GM23338 (cell line): ENCODE measurements around the gene TSPAN13. TPM values are rescaled to one million over a fixed set of nuclear protein-coding genes. Genes with fewer than 3 reads are reported as not detected.

ENCODE experiments used
- ATAC-seq: fragments of 200-7000 bp; cut with Tn5 transposase; 3 replicates; pipeline ENCODE4 v1.9.1; 2020
- DNase-seq: peaks from one replicate; pipeline ENCODE4 v3.0.0-alpha.2; 2015; ENCODE audit warnings: low spot score
- H2AFZ ChIP-seq: fragments of 200-600 bp; sonication (generic); 2 replicates; pipeline ENCODE4 v1.8.0; 2016; ENCODE audit warnings: antibody characterized with exemption, mild to moderate bottlenecking, moderate library complexity
- H3F3A ChIP-seq: fragments of 200-600 bp; sonication (generic); replicated peaks from 2 replicates; pipeline ENCODE4 v1.8.0; 2017; ENCODE audit warnings: antibody characterized with exemption, mixed run types, low read depth
- H3K27ac ChIP-seq: fragments of 200-600 bp; sonication (generic); 2 replicates; pipeline ENCODE4 v1.6.1; 2016; ENCODE audit warnings: low read depth
- H3K27me3 ChIP-seq: fragments of 200-600 bp; sonication (generic); 2 replicates; pipeline ENCODE4 v1.8.0; 2016; ENCODE audit warnings: mild to moderate bottlenecking, mixed run types, moderate library complexity; ENCODE audit not compliant: insufficient read depth
- H3K36me3 ChIP-seq: fragments of 200-600 bp; sonication (generic); 2 replicates; pipeline ENCODE4 v1.8.0; 2016; ENCODE audit warnings: mild to moderate bottlenecking; ENCODE audit not compliant: insufficient read depth
- H3K4me1 ChIP-seq: fragments of 200-600 bp; sonication (generic); 2 replicates; pipeline ENCODE4 v1.8.0; 2016; ENCODE audit warnings: mild to moderate bottlenecking, moderate library complexity; ENCODE audit not compliant: insufficient read depth
- H3K4me2 ChIP-seq: fragments of 200-600 bp; sonication (generic); 2 replicates; pipeline ENCODE4 v1.7.1; 2017; ENCODE audit warnings: mixed run types
- H3K4me3 ChIP-seq: fragments of 200-600 bp; sonication (generic); 2 replicates; pipeline ENCODE4 v1.6.1; 2016; ENCODE audit warnings: mixed run types
- H3K79me2 ChIP-seq: fragments of 200-600 bp; sonication (generic); replicated peaks from 2 replicates; pipeline ENCODE4 v1.8.0; 2017; ENCODE audit warnings: mild to moderate bottlenecking; ENCODE audit not compliant: insufficient read depth
- H3K9me2 ChIP-seq: fragments of 200-600 bp; sonication (generic); 2 replicates; pipeline ENCODE4 v1.8.0; 2017; ENCODE audit not compliant: insufficient read depth
- H4K20me1 ChIP-seq: fragments of 200-600 bp; sonication (generic); replicated peaks from 2 replicates; pipeline ENCODE4 v1.8.0; 2017; ENCODE audit warnings: mild to moderate bottlenecking; ENCODE audit not compliant: insufficient read depth
- H3K27ac Mint-ChIP-seq: 2 replicates; pipeline ENCODE4 v1.8.0; 2020; ENCODE audit warnings: inconsistent platforms, mild to moderate bottlenecking, moderate library complexity, mixed read lengths
- H3K27me3 Mint-ChIP-seq: 3 replicates; pipeline ENCODE4 v1.8.0; 2022; ENCODE audit warnings: low read depth, mild to moderate bottlenecking, moderate library complexity, mixed read lengths, inconsistent platforms; ENCODE audit not compliant: insufficient read depth, poor library complexity
- H3K36me3 Mint-ChIP-seq: 3 replicates; pipeline ENCODE4 v1.8.0; 2021; ENCODE audit warnings: low read depth, mild to moderate bottlenecking, inconsistent platforms, moderate library complexity, mixed read lengths
- H3K4me1 Mint-ChIP-seq: 3 replicates; pipeline ENCODE4 v1.8.0; 2020; ENCODE audit warnings: mild to moderate bottlenecking, inconsistent platforms, mixed read lengths
- H3K4me3 Mint-ChIP-seq: 3 replicates; pipeline ENCODE4 v1.8.0; 2021; ENCODE audit warnings: moderate library complexity, mild to moderate bottlenecking, inconsistent platforms, mixed read lengths
- H3K9me3 Mint-ChIP-seq: 3 replicates; pipeline ENCODE4 v1.8.0; 2020; ENCODE audit warnings: moderate library complexity, mild to moderate bottlenecking, inconsistent platforms, mixed read lengths
- CREB1 ChIP-seq: fragments of 250-450 bp; sonication (Bioruptor Pico); IDR thresholded peaks from 2 replicates; pipeline ENCODE4 v1.5.0; 2020; ENCODE audit warnings: low read depth, mild to moderate bottlenecking, moderate library complexity
- CTCF ChIP-seq, 2 experiments: fragments of 200-600 bp in 1 of 2; sonication (generic) in 1 of 2; conservative IDR thresholded peaks; 2 replicates each; pipeline versions ENCODE4 v1.5.1 to v1.6.1; 2016 to 2017; ENCODE audit warnings: antibody characterized with exemption in 2 of 2, low read depth in 2 of 2, mild to moderate bottlenecking in 2 of 2, moderate library complexity in 1 of 2
- EZH2 ChIP-seq: fragments of 200-600 bp; sonication (generic); IDR thresholded peaks from one replicate; pipeline ENCODE4 v1.8.0; 2017; ENCODE audit warnings: antibody characterized with exemption, mild to moderate bottlenecking, low read depth; ENCODE audit not compliant: unreplicated experiment
- EZH2phosphoT487 ChIP-seq: fragments of 200-600 bp; sonication (generic); IDR thresholded peaks from one replicate; pipeline ENCODE4 v1.8.1; 2018; ENCODE audit warnings: antibody characterized with exemption; ENCODE audit not compliant: unreplicated experiment
- JUNB ChIP-seq: IDR thresholded peaks from one replicate; pipeline ENCODE4 v1.6.1; 2016; ENCODE audit warnings: antibody characterized with exemption; ENCODE audit not compliant: unreplicated experiment
- NANOG ChIP-seq: IDR thresholded peaks from 2 replicates; pipeline ENCODE4 v1.6.1; 2016; ENCODE audit warnings: antibody characterized with exemption, borderline replicate concordance
- POLR2AphosphoS5 ChIP-seq: IDR thresholded peaks from 2 replicates; pipeline ENCODE4 v1.6.1; 2016; ENCODE audit warnings: antibody characterized with exemption, low read depth
- STAT1 ChIP-seq: IDR thresholded peaks from one replicate; pipeline ENCODE4 v1.6.1; 2016; ENCODE audit warnings: antibody characterized with exemption; ENCODE audit not compliant: unreplicated experiment
- ZNF331 ChIP-seq: fragments of 250-450 bp; sonication (Bioruptor Pico); IDR thresholded peaks from 2 replicates; pipeline ENCODE4 v1.5.0; 2020; ENCODE audit warnings: low read depth, mild to moderate bottlenecking, moderate library complexity
- ZNF462 ChIP-seq: fragments of 250-450 bp; sonication (Bioruptor Pico); IDR thresholded peaks from 2 replicates; pipeline ENCODE4 v1.5.0; 2020; ENCODE audit warnings: mild to moderate bottlenecking, moderate library complexity
- polyA plus RNA-seq: library from polyadenylated mRNA; unstranded; fragments of >200 nt; fragmentation: Nextera tagmentation; extraction: Ambion mirVana; gene quantifications from 2 replicates; pipeline ENCODE4 v1.2.1, GENCODE V29; 2016
- total RNA-seq: library from RNA; depleted of rRNA; stranded (reverse); fragments of >200 nt; shearing (Covaris generic); gene quantifications from 2 replicates; pipeline ENCODE4 v1.2.3, GENCODE V29; 2014

Gene TSPAN13
- total and polyA plus RNA-seq, 2 experiments from 2014 or later: 27.6 to 40.9 TPM

GRCh38 chr7:16738011-16738688 lies 15.4 kb upstream of the TSPAN13 start (continued):
- TF ChIP-seq JUNB (no peak), CREB1 (CRISPR knock-in tag) (no peak), CTCF (conservative IDR thresholded peaks at IDR 0.05; ENCODE audit: low read depth in 2 of 2) (no peak)

GRCh38 chr7:16739863-16740622 lies 13.5 kb upstream of the TSPAN13 start:
- Histone ChIP-seq H2AFZ (no peak overlapping the region), H3K9me2 (0 out of 2 replicates have a peak, but pooled peaks cover 7% of the 10 kb centered on the region), H4K20me1 (no peaks in the 10 kb centered on the region), H3K27me3 (no peaks in the 10 kb centered on the region), H3K79me2 (no peaks in the 10 kb centered on the region), H3K4me2 (no peak overlapping the region), H3K27ac (no peak overlapping the region), H3K4me3 (no peak overlapping the region), H3K4me1 (peaks cover 11% of the 10 kb centered on the region), H3K36me3 (no peaks in the 10 kb centered on the region), H3F3A (no peaks in the 10 kb centered on the region)
- Mint-ChIP-seq H3K4me1 (peaks cover 22% of the 10 kb centered on the region), H3K36me3 (no peaks in the 10 kb centered on the region), H3K27ac (no peak overlapping the region), H3K27me3 (no peaks in the 10 kb centered on the region), H3K9me3 (no peaks in the 10 kb centered on the region), H3K4me3 (no peak overlapping the region)
- ATAC-seq (no peak), DNase-seq (no peak)
- TF ChIP-seq NANOG: no peak

- ATAC-seq (no peak), DNase-seq (no peak)
- Histone ChIP-seq H3K27ac (no peak overlapping the region), H2AFZ (no peak overlapping the region), H3F3A (no peaks in the 10 kb centered on the region), H3K27me3 (no peaks in the 10 kb centered on the region), H3K4me1 (peaks cover 14% of the 10 kb centered on the region), H3K4me3 (no peak overlapping the region), H3K4me2 (no peak overlapping the region), H3K36me3 (no peaks in the 10 kb centered on the region), H4K20me1 (no peaks in the 10 kb centered on the region), H3K79me2 (no peaks in the 10 kb centered on the region), H3K9me2 (0 out of 2 replicates have a peak, but pooled peaks cover 7% of the 10 kb centered on the region)
- H3K9me3 Mint-ChIP-seq: no peaks in the 10 kb centered on the region
- H3K4me3 Mint-ChIP-seq: no peak overlapping the region
- no peaks in the 10 kb centered on the region for H3K36me3 Mint-ChIP-seq
- H3K4me1 Mint-ChIP-seq: peaks cover 27% of the 10 kb centered on the region
- no peaks in the 10 kb centered on the region for H3K27me3 Mint-ChIP-seq
- no peak overlapping the region for H3K27ac Mint-ChIP-seq
- no peak for TF ChIP-seq STAT1
- no peak for TF ChIP-seq POLR2AphosphoS5
- no peak for TF ChIP-seq ZNF462 (CRISPR knock-in tag)
- no peak for TF ChIP-seq EZH2phosphoT487
- no peak for TF ChIP-seq ZNF331
- TF ChIP-seq CREB1 (CRISPR knock-in tag): no peak
- TF ChIP-seq EZH2: no peak
These were observed 13.0 kb upstream of the TSPAN13 start for GRCh38 chr7:16740623-16740953.
